ENCODE measurements around the gene DMBT1. TPM values are rescaled to one million over a fixed set of nuclear protein-coding genes. Genes with fewer than 3 reads are reported as not detected.
"Not testable (repeated sequence)": the region's sequence is repeated elsewhere in the genome, so short reads cannot be mapped to it uniquely, and the experiment has no call there.

The DMBT1 gene
- total RNA-seq, 4 donors from 2014 or later = 0.10 to 0.13 TPM; not detected in 2

- intact Hi-C loops (cut with DNase I) = no loop called here
- TF ChIP-seq CTCF (IDR thresholded peaks at IDR 0.05) (no peak), POLR2A (IDR thresholded peaks at IDR 0.05) (no peak)
Measured at GRCh38 chr10:122571892-122572291, 11.3 kb downstream of the DMBT1 start.

GRCh38 chr10:122575776-122576175 lies 15.2 kb downstream of the DMBT1 start:
- Histone ChIP-seq H3K36me3 (no peaks in the 10 kb centered on the region), H3K9me3 (no peaks in the 10 kb centered on the region), H3K4me1 (no peaks in the 10 kb centered on the region), H3K27me3 (no peaks in the 10 kb centered on the region), H3K4me3 (replicated peaks in 1 of 3) (no peak overlapping the region), H3K27ac (no peak overlapping the region)
- intact Hi-C loops (cut with DNase I) = no loop called here
- no peak for TF ChIP-seq POLR2A (IDR thresholded peaks at IDR 0.05)
- TF ChIP-seq CTCF (IDR thresholded peaks at IDR 0.05) = no peak
- WGBS, 2 donors = 54 to 90% methylated on average over 2 to 3 of the region's 3 CpGs
- no peak for DNase-seq

More at GRCh38 chr10:122571892-122572291, 11.3 kb downstream of the DMBT1 start:
- 87 to 89% methylated on average over 3 of the region's 3 CpGs for WGBS, 2 donors
- no peak overlapping the region for H3K27ac ChIP-seq
- DNase-seq = no peak
- H3K4me3 ChIP-seq (replicated peaks in 1 of 3) = no peak overlapping the region
- no peaks in the 10 kb centered on the region for H3K4me1 ChIP-seq
- no peaks in the 10 kb centered on the region for H3K9me3 ChIP-seq
- no peaks in the 10 kb centered on the region for H3K36me3 ChIP-seq
- H3K27me3 ChIP-seq = no peaks in the 10 kb centered on the region

- H3K27me3 ChIP-seq = no peaks in the 10 kb centered on the region
- H3K4me1 ChIP-seq = no peaks in the 10 kb centered on the region
- intact Hi-C loops (cut with DNase I) = no loop called here
- WGBS, 2 donors = 85 to 87% methylated on average over 6 of the region's 6 CpGs
- no peaks in the 10 kb centered on the region for H3K9me3 ChIP-seq
- no peak overlapping the region for H3K27ac ChIP-seq
- DNase-seq = no peak
- no peak for TF ChIP-seq CTCF (IDR thresholded peaks at IDR 0.05)
- TF ChIP-seq POLR2A (IDR thresholded peaks at IDR 0.05) = no peak
- H3K4me3 ChIP-seq (replicated peaks in 1 of 3) = no peak overlapping the region
- H3K36me3 ChIP-seq = no peaks in the 10 kb centered on the region
Measured at GRCh38 chr10:122576291-122576690, 15.7 kb downstream of the DMBT1 start.

- H3K9me3 ChIP-seq = no peaks in the 10 kb centered on the region
- no peak overlapping the region for H3K27ac ChIP-seq
- WGBS, 2 donors = 88 to 90% methylated on average over 8 to 12 of the region's 12 CpGs
- DNase-seq = no peak
- no peaks in the 10 kb centered on the region for H3K27me3 ChIP-seq
- H3K4me3 ChIP-seq (replicated peaks in 1 of 3) = no peak overlapping the region
- intact Hi-C loops (cut with DNase I) = no loop called here
- H3K36me3 ChIP-seq = no peaks in the 10 kb centered on the region
- H3K4me1 ChIP-seq = no peaks in the 10 kb centered on the region
- TF ChIP-seq CTCF (IDR thresholded peaks at IDR 0.05) (no peak), POLR2A (IDR thresholded peaks at IDR 0.05) (no peak)
Measured at GRCh38 chr10:122577311-122577885, 16.8 kb downstream of the DMBT1 start.

GRCh38 chr10:122586070-122586469 lies 25.5 kb downstream of the DMBT1 start:
- 91 to 100% methylated on average over 1 to 7 of the region's 7 CpGs for WGBS, 2 donors
- not testable (repeated sequence) for H3K36me3 ChIP-seq

More at GRCh38 chr10:122586070-122586469, 25.5 kb downstream of the DMBT1 start:
- DNase-seq; intact Hi-C loops (cut with DNase I); H3K27ac ChIP-seq; H3K9me3 ChIP-seq; H3K4me3 ChIP-seq (replicated peaks in 1 of 3); H3K27me3 ChIP-seq: not testable (repeated sequence)
- peaks cover 0 to 15% of the 10 kb centered on the region in 2 donors for H3K4me1 ChIP-seq
